ENCODE measurements around the gene ESAM. TPM values are rescaled to one million over a fixed set of nuclear protein-coding genes. Genes with fewer than 3 reads are reported as not detected.
"Not testable (repeated sequence)": the region's sequence is repeated elsewhere in the genome, so short reads cannot be mapped to it uniquely, and the experiment has no call there.

The ESAM gene
- polyA plus RNA-seq, 10 donors, result 43.1 to 71.2 (median 51.7) TPM

DNA sequence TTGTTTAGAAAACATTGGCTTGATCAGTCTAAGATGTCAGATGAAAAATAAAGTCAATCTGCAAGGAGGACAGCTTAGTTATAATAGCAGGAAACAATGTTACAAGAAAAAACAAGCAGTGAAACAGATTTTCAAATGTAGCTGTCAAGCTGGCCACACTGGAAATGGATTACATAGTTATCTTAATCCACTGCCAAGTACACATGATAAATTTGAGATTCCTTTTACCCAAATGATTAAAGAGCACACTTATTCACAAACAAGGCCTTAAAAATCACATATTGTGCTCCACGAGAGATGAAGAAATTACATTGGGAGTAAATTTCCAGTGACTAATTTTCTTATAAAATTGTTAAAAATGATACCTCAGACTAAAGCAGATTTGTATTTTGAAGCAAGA is 17.5 kb upstream of the ESAM start:
- no peak for DNase-seq

DNA sequence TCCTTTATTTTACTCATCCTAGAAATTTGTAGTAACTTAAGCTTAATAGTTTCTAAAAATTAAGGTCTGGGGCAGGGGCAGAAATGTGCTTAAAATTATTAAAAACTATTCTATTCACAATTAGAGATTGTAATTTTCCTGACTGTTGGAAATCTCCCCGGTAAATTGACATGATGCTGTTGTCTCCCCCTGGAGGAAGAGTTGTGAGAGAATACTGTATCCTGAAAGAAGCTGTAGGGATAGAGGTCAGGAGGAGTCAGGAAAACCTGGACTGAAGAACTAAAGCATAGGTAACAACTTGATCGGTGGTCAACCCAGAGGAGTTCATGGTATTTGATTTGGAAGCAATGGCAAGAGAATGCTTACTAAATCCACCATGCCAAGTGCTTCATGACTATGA is 16.2 kb upstream of the ESAM start:
- no peak for DNase-seq

DNA sequence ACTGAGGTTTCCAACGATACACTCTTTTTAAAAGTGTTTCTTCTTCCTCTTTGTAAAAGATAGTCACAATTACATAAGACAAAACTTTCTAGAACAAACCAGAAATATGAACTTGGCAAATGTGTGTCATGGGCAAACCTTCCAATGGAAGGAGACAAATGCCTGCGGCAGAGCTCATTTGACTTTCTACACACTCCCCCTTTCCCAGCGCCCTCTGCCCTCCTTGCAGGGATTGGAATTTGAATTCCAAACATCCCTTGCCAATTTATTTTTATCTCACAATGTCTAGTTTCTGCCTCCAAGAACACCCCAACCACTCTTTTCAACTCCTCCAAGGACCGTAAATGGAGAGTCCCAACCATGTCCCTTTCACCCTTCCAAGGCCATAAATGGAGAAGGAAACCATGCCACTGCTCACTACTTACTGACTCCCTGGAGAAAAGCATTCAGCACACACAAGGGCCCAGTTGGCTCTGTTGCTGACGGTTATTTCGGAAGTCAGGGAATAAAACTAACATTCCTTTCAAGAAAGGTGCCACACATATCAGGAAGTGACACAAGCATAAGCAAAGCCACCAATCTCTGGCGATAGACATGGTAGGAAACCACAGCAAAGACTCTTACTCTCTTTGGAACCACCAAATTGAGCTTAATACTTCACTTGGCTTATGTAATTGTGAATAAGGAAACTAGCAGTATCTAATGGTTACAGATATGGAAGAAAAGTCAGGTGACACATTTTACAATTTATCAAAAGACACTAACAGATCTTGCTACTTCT is 15.0 kb upstream of the ESAM start:
- DNase-seq, result no peak

DNA sequence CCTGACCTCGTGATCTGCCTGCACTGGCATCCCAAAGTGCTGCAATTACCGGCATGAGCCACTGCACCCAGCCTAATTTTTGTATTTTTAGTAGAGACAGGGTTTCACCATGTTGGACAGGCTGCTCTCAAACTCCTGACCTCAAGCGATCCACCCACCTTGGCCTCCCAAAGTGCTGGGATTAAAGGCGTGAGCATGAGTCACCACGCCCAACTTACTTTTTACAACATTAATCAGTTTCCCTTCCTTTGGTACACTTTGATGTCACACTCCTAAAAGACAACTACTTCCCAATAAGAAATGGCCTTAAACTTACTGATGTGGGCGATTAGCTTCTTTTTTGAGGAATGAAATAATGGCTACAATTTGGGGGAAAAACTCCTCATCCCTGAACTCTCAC is 8.9 kb upstream of the ESAM start:
- not testable (repeated sequence) for DNase-seq

DNA sequence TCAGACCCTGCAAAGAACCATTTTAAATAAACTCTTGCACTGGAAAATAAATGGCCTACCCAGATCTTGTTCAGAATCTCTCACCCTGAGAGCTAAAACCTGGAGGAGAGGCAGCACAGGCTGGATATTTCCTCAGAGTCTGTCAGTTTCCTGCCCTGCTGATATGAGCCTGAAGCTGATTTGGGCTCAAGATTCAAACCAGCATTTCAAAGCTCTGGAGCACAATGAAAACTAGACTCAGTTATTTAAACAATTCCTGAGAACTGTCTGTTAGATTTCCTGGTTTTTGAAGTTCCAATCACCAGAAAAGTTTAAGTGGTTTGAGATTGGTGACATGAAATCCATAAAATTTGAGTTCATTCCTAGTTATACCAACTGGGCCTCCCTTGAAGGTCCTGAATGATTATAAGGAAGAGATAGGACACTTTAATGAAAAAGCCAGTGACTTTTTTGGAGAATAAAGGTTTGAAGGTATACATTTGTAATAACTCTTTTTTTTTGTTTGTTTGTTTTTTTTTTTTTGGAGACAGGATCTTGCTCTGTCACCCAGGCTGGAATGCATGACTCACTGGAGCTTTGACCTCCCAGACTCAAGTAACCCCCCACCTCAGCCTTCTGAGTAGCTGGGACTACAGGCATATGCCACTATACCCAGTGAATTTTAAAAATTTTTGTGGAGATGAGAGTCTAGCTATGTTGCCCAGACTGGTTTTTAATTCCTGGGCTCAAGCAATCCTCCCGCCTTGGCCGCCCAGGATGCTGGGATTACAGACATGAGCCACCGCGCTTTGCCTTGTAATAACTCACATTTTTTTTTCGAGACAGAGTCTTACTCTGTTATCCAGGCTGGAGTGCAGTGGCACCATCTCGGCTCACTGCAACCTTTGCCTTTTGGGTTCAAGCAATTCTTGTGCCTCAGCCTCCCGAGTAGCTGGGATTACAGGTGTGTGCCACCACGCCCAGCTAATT is 8.0 kb upstream of the ESAM start:
- DNase-seq, result no peak

DNA sequence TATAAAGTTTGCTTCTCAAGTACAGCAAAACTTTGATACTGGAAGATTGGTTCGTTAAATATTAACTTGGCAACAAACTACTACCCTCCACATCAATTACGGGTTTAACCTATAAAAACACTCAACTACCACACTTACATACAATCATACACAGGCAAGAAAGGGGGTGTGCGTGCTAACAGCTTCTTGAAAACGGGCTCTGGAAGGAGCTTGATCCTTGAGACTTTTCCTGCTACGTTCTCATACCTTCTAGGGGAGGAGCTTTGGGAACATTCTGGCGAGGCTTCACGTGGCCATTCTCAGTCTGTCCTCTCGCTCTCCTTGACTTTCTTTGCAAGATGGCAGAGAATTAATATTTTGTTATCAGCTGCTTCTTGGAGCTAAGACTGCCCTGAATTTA is 6.8 kb upstream of the ESAM start:
- DNase-seq, result no peak

DNA sequence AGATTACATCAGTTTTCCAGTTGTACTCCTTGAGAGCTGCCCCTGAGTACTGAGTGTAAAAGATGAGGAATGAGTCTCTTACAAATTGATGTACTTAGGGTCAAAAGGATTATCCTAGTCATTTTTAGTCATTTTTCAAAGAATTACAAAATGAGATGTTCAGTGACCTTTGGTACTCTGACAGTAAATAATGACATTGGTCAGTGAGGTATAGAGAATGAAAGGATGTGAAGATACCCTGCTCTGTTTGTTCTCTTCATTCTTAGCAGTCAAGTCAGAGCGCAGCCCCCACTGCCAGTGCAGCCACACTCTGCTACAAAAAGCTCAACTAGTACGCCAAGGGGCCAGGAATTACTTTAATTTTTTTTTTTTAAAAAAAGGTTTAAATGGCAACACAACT is 4.1 kb upstream of the ESAM start:
- DNase-seq, result no peak

DNA sequence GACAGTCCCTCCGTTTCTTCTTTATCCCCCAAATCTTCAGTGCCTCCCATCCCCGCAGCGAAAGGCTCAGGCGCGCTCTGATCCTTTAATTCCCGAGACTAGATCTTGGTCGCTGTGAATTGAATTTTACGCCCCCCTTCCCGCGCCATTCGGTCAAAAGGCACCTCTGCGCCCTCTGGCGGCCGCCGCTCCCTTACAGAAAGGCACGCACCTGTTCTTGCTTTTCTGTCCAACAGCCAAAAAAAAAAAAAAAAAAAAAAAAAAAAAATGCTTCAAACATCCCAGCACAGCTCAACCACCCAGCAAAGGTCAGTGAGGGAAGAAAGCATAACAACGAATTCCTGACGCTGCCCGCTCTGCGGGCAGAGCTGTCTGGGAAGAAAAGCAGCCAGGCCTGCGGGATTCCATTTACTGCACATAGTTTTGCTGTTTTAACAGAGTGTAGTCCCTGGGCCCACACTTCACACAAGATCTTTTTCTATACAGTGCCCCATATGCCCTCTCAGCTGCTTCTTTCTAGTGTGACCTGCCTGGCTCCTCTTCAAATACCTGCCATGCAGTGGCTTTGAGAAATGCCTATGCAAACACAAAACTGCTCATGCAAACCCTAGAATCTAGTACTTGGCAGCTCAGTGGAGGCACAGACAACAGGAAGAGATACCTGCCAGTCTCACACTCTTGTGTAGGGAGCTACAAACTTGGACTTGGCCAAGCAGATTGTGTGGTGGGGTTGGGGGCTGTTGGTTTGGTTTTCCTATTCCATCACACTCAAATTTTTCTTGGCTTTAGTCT is 1.3 kb upstream of the ESAM start:
- DNase-seq, result peak; percentile 71 to 92 (median 83)

DNA sequence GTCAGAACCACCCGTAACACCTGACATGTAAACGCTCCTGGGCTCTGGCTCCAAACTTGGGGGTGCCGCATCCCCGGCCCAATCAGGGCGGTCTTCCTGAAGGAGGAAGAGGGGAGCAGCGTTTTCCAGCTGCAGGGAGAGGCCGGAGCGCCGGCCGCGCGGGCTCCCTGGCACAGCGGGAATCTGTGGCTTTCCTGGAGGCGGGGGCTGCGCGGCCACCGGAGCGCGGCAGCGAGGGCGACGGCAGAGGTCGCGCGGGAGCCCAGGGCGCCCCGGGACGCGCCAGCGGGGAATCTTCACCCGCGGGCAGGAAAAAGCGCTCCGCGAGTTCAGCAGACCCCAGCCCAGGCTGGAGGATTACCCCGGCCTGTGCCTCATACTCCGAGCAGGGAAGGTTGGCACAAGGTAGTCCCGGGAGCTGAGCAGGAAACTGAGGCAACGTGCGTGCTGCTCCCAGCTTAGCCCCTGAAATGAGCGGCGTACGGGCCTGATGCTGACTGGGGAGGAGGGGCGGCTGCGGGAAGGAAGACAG is 600 bp upstream of the ESAM start:
- DNase-seq, result no peak

DNA sequence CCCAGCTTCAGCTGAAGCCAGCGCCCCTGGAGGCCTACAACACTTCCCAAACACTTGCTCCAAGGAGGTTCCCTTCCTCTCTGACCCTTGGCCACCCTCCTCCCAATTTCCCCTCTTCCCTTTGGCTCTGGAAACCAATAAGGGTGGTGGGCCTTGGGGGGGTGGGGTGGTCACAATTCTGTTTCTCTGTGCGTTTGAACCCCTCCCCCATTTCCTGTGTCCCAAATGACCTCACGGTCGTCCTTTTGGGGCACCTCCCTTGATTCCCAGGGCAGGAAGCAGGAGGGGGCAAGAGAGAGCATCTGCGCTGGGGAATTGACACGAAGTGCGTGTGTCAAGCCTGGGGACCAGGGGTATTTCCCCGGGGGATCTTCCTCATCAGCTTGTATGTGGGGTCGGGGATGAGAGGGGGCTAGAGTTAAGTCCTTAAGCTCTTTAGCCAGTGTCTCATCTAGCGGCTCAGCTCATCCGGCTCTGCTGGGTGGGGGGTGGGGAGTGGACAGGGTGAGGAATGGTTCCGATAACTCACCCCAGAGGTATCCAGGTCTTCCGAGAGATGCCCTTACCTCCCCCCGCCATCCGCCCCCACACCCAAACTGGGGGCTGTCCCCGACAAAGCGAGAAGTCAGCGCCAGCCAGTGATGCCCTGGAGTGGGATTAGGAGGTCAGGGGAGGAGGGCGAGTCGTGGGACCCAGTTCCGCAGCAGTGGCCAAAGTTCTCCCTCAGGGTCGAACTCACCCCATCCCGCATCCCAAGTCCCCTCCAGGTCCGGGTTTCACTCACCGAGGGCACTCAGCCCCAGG is 587 bp downstream of the ESAM start:
- DNase-seq, result peak in 1 of 3 donors; percentile 27

DNA sequence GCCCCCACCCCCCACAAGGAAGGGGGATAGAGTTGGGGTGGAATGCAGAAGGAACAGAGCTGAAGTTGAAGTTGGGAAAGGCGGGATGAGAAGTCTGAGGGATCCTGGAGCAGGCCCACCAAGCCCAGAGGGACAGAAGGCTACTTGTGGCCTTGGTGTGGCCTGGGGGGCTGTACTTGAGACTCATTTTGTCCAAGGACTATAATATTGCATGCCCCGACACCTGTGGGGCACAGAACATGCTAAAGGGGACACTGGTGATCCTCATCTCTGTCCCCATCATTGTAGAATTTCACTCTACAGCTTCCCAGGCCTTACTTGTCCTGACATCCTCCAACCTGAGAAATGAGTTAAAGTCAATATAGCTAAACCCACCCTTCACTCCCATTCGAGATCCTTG is 1.3 kb downstream of the ESAM start:
- no peak for DNase-seq

DNA sequence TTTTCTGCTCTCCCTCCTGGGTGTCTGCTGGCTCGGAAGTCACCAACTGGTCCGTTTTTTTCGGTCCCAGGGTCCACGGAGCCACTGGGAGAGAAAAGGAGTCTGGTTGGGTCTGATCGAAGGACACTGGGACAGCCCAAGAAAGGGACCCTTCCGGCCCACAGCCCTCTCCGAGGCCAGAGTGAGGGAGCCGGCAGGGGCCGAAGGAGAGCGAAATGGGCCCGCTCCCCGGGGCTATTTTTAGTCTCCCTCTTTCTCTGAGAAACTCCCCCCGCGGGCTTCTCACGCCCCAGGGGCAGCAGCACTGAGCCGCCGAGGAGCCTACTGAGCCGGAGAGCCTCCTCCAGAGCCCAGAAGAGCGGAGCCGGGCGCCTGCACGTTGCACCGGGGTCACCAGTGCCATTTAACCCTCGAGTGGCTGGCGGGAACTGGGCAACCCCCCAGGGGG is 1.9 kb downstream of the ESAM start:
- DNase-seq, result no peak

DNA sequence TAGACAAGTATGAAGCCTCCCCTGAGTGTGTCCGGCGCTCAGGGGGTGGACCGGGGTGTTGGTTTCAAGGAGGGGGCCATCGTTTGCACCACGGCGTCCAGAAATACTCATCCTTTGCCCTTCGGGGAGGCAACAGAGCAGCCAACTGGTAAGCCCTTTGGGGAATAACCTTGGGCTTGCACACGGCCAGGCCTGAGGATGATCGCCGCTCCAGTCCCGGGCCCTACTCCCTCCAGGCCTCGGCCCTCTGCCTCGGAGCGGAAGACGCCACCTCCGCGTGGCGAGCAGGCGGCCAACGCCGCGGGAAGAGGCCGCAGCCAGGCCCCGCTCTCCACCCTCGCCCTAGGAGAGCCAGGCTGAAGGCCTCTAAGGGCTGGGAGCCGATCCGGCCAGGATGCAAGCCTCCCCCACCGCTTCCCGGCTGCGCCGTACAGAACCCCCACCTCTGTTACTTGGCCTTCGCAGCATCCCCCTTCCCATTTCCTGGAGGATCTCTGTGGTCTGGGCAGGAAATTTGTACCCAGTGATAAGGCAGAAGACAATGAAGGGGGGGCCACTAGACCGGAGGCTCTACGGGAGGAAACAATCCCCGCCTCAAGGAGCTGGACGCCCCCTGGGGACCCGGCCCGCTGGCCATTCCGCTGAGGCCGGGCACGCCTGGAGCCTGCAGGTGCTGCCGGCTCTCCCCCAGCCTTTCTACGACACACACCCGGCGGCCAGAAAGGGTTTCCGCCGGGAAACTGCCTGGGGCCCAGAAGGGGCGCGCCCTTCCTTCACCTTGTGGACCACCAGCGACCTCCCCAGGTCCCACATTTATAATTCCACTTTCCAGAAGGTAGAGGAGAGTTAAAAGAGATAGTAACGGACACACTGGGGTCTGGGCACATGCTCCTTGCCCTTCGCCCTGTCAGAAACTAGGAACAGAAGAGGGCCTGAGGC is 2.6 kb downstream of the ESAM start:
- peak in 1 of 3 donors; percentile 70 for DNase-seq

DNA sequence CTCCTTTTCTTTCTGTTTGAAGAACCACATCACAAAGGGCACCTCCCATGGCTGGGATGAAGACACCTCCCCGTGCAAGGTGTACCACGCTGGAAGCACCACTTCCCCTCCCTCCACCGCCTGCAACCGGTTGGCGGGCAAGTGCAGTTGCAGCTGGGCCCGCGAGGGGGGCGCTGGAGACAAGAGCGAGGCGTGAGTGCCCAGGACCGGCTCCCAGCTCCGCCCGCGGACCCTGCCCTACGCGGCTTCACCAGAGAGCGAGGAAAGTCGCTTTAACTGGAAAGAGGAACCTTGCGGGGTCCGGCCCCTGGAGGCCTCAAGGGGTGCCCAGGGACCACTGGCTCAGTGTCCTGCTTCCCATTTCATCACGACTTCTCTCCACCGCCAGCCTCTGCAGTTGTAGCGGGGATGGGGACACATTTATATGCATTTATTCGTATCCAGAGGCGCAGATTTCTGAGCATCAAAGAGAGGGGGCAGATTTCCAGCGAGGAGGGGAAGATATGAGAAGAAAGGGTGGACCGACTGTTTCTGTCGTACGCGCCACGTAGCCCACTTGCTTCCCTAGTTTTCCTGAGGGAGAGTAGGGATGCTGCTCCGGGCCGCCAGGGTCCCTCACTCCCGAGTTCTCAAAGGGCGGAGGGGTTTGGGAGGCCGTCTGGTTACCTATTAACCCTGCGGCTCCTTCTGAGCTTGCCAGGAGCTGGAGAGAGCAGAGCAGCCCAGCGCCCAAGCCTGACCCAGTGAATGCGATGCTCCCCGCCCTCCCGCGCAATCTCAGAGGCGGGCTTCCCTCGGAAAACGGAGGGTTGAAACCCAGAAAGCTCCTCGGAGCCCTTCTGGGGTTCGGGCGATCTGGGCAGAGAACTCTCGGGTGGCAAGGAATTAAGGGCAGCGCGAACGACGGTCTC is 3.5 kb downstream of the ESAM start:
- peak; percentile 30 to 78 (median 59) for DNase-seq

DNA sequence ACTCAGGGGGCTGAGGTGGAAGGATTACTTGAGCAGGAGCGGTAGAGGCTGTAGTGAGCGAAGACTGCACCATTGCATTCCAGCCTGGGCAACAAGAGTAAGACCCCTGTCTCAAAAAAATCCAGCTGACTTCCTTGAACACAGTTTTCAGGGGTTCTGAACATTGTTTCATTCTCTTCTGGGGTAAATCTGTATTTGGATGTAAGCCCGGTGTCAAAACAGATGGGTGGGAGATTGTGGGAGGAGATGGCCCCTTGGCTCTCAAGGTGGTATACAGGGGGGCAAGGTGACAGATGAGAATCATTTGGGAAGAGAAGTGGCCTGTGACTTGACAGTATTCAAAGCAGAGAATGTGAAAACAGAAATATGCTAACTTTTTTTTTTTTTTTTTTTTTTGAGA is 4.8 kb downstream of the ESAM start:
- DNase-seq, result no peak

DNA sequence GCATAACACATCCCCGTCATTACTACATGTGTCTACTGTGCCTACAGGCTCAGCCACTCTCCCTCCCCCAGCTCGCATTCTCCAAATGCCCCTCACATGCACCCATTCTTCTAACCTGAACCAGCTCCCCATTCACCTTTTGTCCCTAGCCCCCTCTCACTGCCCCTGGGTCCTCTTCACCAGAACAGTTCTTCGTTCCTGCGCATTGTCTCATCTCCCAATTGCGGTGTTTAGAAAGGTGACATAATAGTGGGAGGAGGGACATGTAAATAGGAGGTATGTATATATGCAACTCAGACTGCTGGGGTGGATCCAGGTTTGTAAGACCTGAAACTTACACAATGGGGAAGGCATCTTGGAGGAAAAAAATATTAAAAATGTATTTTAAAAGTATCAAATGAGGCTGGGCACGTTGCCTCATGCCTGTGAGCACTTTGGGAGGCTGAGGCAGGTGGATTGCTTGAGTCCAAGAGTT is 5.3 kb downstream of the ESAM start:
- DNase-seq, result no peak

DNA sequence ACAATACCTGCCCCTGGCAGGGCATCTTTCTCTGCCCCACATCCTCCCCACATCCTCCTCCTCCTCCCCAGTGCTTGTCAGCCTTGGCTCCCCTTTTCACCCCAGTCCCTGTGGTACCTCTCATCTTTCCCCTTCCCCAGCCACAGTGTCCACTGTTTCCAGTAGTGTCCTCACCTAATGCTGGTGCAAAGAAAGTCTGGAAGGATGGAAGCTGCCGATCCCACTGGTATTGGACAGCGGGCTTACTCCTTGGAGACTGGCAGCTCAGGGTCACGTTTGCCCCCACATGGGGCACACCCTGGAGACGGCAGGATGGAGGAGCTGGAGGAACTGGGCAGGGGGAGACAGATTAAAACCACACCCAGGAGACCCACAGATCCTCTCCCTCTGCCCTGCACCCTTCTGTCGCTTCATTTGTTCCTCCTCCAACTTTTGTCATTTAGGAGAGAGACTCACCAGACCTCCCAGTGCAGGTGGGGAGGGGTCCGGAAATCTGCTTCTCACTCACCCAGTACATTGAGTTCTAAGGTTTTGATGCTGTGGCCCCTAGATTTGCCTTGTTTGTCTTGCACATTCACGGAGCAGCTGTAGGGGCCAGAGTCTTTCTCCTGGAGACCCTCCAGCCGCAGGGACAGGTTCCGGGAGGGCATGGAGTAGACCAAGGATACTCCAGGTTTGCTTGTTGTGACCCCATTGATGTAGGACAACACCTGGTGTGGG is 5.9 kb downstream of the ESAM start:
- no peak for DNase-seq

DNA sequence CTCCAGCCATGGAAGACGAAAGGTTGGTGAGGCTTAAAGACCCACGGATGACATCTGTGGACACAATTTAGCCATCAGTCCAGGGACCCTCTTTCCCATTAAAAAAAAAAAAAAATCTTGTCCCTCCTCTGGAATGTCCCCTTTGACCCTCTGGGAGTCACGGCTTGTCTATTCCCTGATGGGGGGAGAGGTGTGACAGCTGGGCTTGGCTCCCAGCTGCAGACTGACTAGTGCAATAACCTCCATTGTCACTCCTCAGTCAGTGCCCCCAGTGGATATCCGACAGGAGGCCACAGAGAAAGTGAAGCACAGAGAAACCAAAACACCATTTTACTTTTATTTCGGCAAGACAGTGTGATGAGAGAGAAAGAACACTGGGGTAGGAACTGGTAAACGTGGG is 7.4 kb downstream of the ESAM start:
- no peak for DNase-seq

Measured in muscle of back (tissue), 11 donors.